ENCODE data around the gene ZGPAT. TPM values are rescaled to one million over a fixed set of nuclear protein-coding genes. Genes with fewer than 3 reads are reported as not detected.

The ZGPAT gene
- total and polyA plus RNA-seq, 2 of the 4 experiments (the other 2 are of a cell fraction): 13.4 to 20.2 TPM

- Histone ChIP-seq H4K5ac (ENCODE audit: low read depth, low read length) (no peak overlapping the region), H2BK20ac (ENCODE audit: low read depth, low read length) (no peak overlapping the region), H3K18ac (ENCODE audit: low read depth, low read length) (no peak overlapping the region), H2BK15ac (ENCODE audit: low read depth, low read length) (no peak overlapping the region), H3K23ac (ENCODE audit: low read depth, low read length) (no peak overlapping the region), H3K27ac (ENCODE audit: insufficient read depth, low read length) (no peak overlapping the region), H2AK9ac (replicated peaks; ENCODE audit: low read depth, low read length, poor library complexity) (no peak overlapping the region), H4K20me1 (ENCODE audit: insufficient read depth, low read length) (no peaks in the 10 kb centered on the region), H3K9ac (ENCODE audit: low read depth, low read length) (no peak overlapping the region), H4K8ac (ENCODE audit: low read depth in 2 of 2, low read length in 2 of 2) (no peak overlapping the region), H2AK5ac (ENCODE audit: low read depth, low read length) (no peak overlapping the region), H2BK120ac (ENCODE audit: low read depth, low read length) (no peak overlapping the region), H3K9me1 (ENCODE audit: insufficient read depth, low read length) (no peaks in the 10 kb centered on the region), H3K4me2 (ENCODE audit: low read depth, low read length) (no peak overlapping the region), H3K4me1 (ENCODE audit: control insufficient read depth, insufficient read depth, low read length) (peaks cover 13% of the 10 kb centered on the region), H3K9me3 (ENCODE audit: control insufficient read depth, insufficient read depth, low read length) (no peaks in the 10 kb centered on the region), H3K4me3 (ENCODE audit: insufficient read depth, low read depth, low read length) (no peak overlapping the region), H3K14ac (replicated peaks; ENCODE audit: low read depth, low read length) (no peak overlapping the region), H3K27me3 (ENCODE audit: control insufficient read depth, insufficient read depth, low read length) (no peaks in the 10 kb centered on the region), H3K4ac (ENCODE audit: low read depth, low read length) (no peak overlapping the region), H4K91ac (ENCODE audit: insufficient read depth, low read depth, low read length) (no peak overlapping the region), H3K56ac (ENCODE audit: extremely low read depth, insufficient read depth, low read length) (no peak overlapping the region), H3K36me3 (ENCODE audit: control insufficient read depth, insufficient read depth, low read length) (peaks cover 13% of the 10 kb centered on the region; the same call in 1 of the 2 replicates), H3K79me1 (ENCODE audit: low read depth in 1 of 2, low read length in 2 of 2) (peaks cover 8 to 26% of the 10 kb centered on the region in 2 experiments; a peak in 3 of 4 replicates), H2AFZ (replicated peaks; ENCODE audit: low read length, poor library complexity) (peak overlapping the region; percentile 32), H2BK5ac (ENCODE audit: low read depth, low read length, poor library complexity, severe bottlenecking) (no peak overlapping the region)
- WGBS, 2 experiments (ENCODE audit: extremely low coverage in 2 of 2, insufficient read length in 1 of 2): 93% methylated on average over 11 of the region's 21 CpGs; no CpG with 5 or more reads in 1 of the 2 experiments
- BruUV-seq (replicated peaks): no TSS peak
- no peak for ATAC-seq (ENCODE audit: low read depth)
- in situ Hi-C loops (cut with MboI; ENCODE audit: low sequenced_read_pairs) (no loop called here), intact Hi-C loops (cut with micrococcal nuclease) (no loop called here), dilution Hi-C loops (cut with HindIII; ENCODE audit: low sequenced_read_pairs, unreplicated experiment) (no loop called here)
- ChIA-PET POLR2A (ENCODE audit: unreplicated experiment) (interaction anchor here (1.2 kb wide), 1 partner anchor 14 kb away, joined by 4 read pairs; the partner anchor contains the start of genes ARFRP1 and ZGPAT), CTCF (no interaction called here)
- no peak for DNase-seq
- no peak for TF ChIP-seq BHLHE40 (IDR thresholded peaks at IDR 0.05; ENCODE audit: low read depth, low read length)
- no peak for TF ChIP-seq USF2 (IDR thresholded peaks at IDR 0.05; ENCODE audit: low read depth, low read length)
- no peak for TF ChIP-seq ELK1 (IDR thresholded peaks at IDR 0.05; ENCODE audit: borderline replicate concordance, low read depth, low read length)
- TF ChIP-seq RAD21 (IDR thresholded peaks at IDR 0.05; ENCODE audit: low read length): no peak
- TF ChIP-seq MXI1 (IDR thresholded peaks at IDR 0.05; ENCODE audit: borderline replicate concordance, low read depth, low read length): no peak
- TF ChIP-seq NFE2L2 (IDR thresholded peaks at IDR 0.05; ENCODE audit: low read depth, low read length): no peak
- TF ChIP-seq POLR2A (IDR thresholded peaks at IDR 0.05; ENCODE audit: low read depth, low read length): no peak; the same call in 1 of the 2 replicates
- TF ChIP-seq RCOR1 (IDR thresholded peaks at IDR 0.05; ENCODE audit: insufficient replicate concordance, low read length): no peak
- no peak for TF ChIP-seq FOS (IDR thresholded peaks at IDR 0.05; ENCODE audit: low read depth, low read length)
- no peak for TF ChIP-seq CTCF (conservative IDR thresholded peaks at IDR 0.05; ENCODE audit: low read depth, low read length)
- no peak for TF ChIP-seq MAZ (IDR thresholded peaks at IDR 0.05; ENCODE audit: borderline replicate concordance, low read depth, low read length)
- no peak for TF ChIP-seq MAFK (IDR thresholded peaks at IDR 0.05; ENCODE audit: low read depth, low read length)
- no peak for TF ChIP-seq RFX5 (IDR thresholded peaks at IDR 0.05; ENCODE audit: low read depth, low read length)
- no peak for TF ChIP-seq SMC3 (IDR thresholded peaks at IDR 0.05; ENCODE audit: low read depth, low read length)
- TF ChIP-seq CEBPB (IDR thresholded peaks at IDR 0.05; ENCODE audit: low read depth, low read length): no peak
These were observed 13.9 kb upstream of the ZGPAT start for GRCh38 chr20:63693733-63694583.

Data from IMR-90 (cell line).